ENCODE data around the gene SPTBN4.

DNA sequence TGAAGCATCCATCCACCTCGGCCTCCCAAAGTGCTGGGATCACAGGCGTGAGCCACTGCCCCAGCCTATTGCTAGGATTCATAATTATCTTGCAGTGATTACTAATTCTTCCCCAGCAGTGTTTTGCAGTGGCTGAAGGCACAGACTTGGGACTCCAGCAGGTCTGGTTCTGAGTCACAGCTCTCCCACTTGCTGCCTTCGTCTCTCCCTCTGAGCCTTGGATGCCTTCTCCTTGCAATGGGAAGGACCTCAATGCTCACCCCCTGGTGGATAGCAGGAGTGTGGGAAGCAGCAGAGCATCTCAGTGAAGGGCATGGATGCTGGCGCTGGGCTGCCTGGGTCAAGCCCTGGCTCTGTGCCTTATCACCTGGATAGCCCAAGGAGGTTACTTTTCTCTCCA is 72.3 kb downstream of the SPTBN4 start:
- TF ChIP-seq, protein P1, sequence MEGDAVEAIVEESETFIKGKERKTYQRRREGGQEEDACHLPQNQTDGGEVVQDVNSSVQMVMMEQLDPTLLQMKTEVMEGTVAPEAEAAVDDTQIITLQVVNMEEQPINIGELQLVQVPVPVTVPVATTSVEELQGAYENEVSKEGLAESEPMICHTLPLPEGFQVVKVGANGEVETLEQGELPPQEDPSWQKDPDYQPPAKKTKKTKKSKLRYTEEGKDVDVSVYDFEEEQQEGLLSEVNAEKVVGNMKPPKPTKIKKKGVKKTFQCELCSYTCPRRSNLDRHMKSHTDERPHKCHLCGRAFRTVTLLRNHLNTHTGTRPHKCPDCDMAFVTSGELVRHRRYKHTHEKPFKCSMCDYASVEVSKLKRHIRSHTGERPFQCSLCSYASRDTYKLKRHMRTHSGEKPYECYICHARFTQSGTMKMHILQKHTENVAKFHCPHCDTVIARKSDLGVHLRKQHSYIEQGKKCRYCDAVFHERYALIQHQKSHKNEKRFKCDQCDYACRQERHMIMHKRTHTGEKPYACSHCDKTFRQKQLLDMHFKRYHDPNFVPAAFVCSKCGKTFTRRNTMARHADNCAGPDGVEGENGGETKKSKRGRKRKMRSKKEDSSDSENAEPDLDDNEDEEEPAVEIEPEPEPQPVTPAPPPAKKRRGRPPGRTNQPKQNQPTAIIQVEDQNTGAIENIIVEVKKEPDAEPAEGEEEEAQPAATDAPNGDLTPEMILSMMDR (IDR thresholded peaks at IDR 0.05), result no peak
- TF ChIP-seq POLR2AphosphoS5 (IDR thresholded peaks at IDR 0.05), result no peak
